ENCODE results near the gene FUT3.

The FUT3 gene

GRCh38 chr19:5803441-5803751 lies 47.9 kb downstream of the FUT3 start:
- Histone ChIP-seq H3K4me3 (ENCODE audit: low read depth, low read length, poor library complexity, severe bottlenecking) (peak overlapping the region; percentile 42), H3K36me3 (ENCODE audit: insufficient read depth, low read length) (no peaks in the 10 kb centered on the region), H3K9me3 (ENCODE audit: low read length) (no peaks in the 10 kb centered on the region), H4K20me1 (ENCODE audit: insufficient read depth, low read length) (no peaks in the 10 kb centered on the region), H3K4me2 (ENCODE audit: low read length) (peak overlapping the region; percentile 61), H3K27ac (ENCODE audit: low read depth, low read length, poor library complexity, severe bottlenecking) (no peak overlapping the region), H3K27me3 (ENCODE audit: insufficient read depth, low read length) (no peaks in the 10 kb centered on the region; the same call in 1 of the 2 replicates), H3F3A (ENCODE audit: insufficient read depth, low read length) (no peaks in the 10 kb centered on the region), H3K79me2 (ENCODE audit: insufficient read depth, low read length) (no peaks in the 10 kb centered on the region), H3K4me1 (ENCODE audit: insufficient read depth, low read length, severe bottlenecking) (peaks cover 18% of the 10 kb centered on the region), H3K9me2 (ENCODE audit: low read depth, low read length) (no peaks in the 10 kb centered on the region), H3K9ac (ENCODE audit: low read length) (peak overlapping the region; percentile 32; the same call in 1 of the 2 replicates), H2AFZ (ENCODE audit: low read length) (no peak overlapping the region)
- TF ChIP-seq CTCF (IDR thresholded peaks at IDR 0.05; ENCODE audit: low read length) (no peak), EZH2 (IDR thresholded peaks at IDR 0.05; ENCODE audit: borderline replicate concordance, low read length) (no peak)

- H3K36me3 ChIP-seq (ENCODE audit: insufficient read depth, low read length), result no peaks in the 10 kb centered on the region
- no peaks in the 10 kb centered on the region; the same call in 1 of the 2 replicates for H3K27me3 ChIP-seq (ENCODE audit: insufficient read depth, low read length)
- no peak overlapping the region for H3K9ac ChIP-seq (ENCODE audit: low read length)
- H3K4me3 ChIP-seq (ENCODE audit: low read depth, low read length, poor library complexity, severe bottlenecking), result no peak overlapping the region
- H4K20me1 ChIP-seq (ENCODE audit: insufficient read depth, low read length), result no peaks in the 10 kb centered on the region
- H2AFZ ChIP-seq (ENCODE audit: low read length), result no peak overlapping the region
- no peak overlapping the region for H3K4me2 ChIP-seq (ENCODE audit: low read length)
- no peak overlapping the region for H3K27ac ChIP-seq (ENCODE audit: low read depth, low read length, poor library complexity, severe bottlenecking)
- H3K79me2 ChIP-seq (ENCODE audit: insufficient read depth, low read length), result no peaks in the 10 kb centered on the region
- no peaks in the 10 kb centered on the region for H3K9me2 ChIP-seq (ENCODE audit: low read depth, low read length)
- H3F3A ChIP-seq (ENCODE audit: insufficient read depth, low read length), result no peaks in the 10 kb centered on the region
- TF ChIP-seq EZH2 (IDR thresholded peaks at IDR 0.05; ENCODE audit: borderline replicate concordance, low read length) (no peak), CTCF (IDR thresholded peaks at IDR 0.05; ENCODE audit: low read length) (no peak)
- peaks cover 18% of the 10 kb centered on the region for H3K4me1 ChIP-seq (ENCODE audit: insufficient read depth, low read length, severe bottlenecking)
- H3K9me3 ChIP-seq (ENCODE audit: low read length), result no peaks in the 10 kb centered on the region
Measured at GRCh38 chr19:5801796-5802619, 49.2 kb downstream of the FUT3 start.

- no peak overlapping the region for H3K4me3 ChIP-seq (ENCODE audit: low read depth, low read length, poor library complexity, severe bottlenecking)
- no peaks in the 10 kb centered on the region for H3K9me3 ChIP-seq (ENCODE audit: low read length)
- no peaks in the 10 kb centered on the region; the same call in 1 of the 2 replicates for H3K27me3 ChIP-seq (ENCODE audit: insufficient read depth, low read length)
- H3K79me2 ChIP-seq (ENCODE audit: insufficient read depth, low read length), result no peaks in the 10 kb centered on the region
- no peaks in the 10 kb centered on the region for H3K9me2 ChIP-seq (ENCODE audit: low read depth, low read length)
- no peaks in the 10 kb centered on the region for H3F3A ChIP-seq (ENCODE audit: insufficient read depth, low read length)
- H3K9ac ChIP-seq (ENCODE audit: low read length), result no peak overlapping the region
- no peak overlapping the region for H3K27ac ChIP-seq (ENCODE audit: low read depth, low read length, poor library complexity, severe bottlenecking)
- H3K36me3 ChIP-seq (ENCODE audit: insufficient read depth, low read length), result no peaks in the 10 kb centered on the region
- no peak for TF ChIP-seq CTCF (IDR thresholded peaks at IDR 0.05; ENCODE audit: low read length)
- TF ChIP-seq EZH2 (IDR thresholded peaks at IDR 0.05; ENCODE audit: borderline replicate concordance, low read length), result no peak
- peaks cover 17% of the 10 kb centered on the region for H3K4me1 ChIP-seq (ENCODE audit: insufficient read depth, low read length, severe bottlenecking)
- no peak overlapping the region for H3K4me2 ChIP-seq (ENCODE audit: low read length)
- no peaks in the 10 kb centered on the region for H4K20me1 ChIP-seq (ENCODE audit: insufficient read depth, low read length)
- no peak overlapping the region for H2AFZ ChIP-seq (ENCODE audit: low read length)
Measured at GRCh38 chr19:5800361-5801270, 50.6 kb downstream of the FUT3 start.

All from OCI-LY1 (cell line).